Astrocyte of the cerebellum (primary cell): ENCODE data around the gene SOX18.

Experiments
- DNase-seq: peaks from one replicate; pipeline ENCODE4 v3.0.0-alpha.2; 2011; ENCODE audit warnings: low read depth
- H3K4me3 ChIP-seq: 2 replicates; pipeline ENCODE4 v1.5.1; 2011; ENCODE audit warnings: mild to moderate bottlenecking, low read depth, low read length, moderate library complexity
- in situ Hi-C: cut with HindIII; loops from 2 replicates; pipeline ENCODE4 v1.10.0; 2017; ENCODE audit warnings: low sequenced_read_pairs
- TF ChIP-seq, protein P1 (sequence below): IDR thresholded peaks from 2 replicates; pipeline ENCODE4 v1.5.1; 2012; ENCODE audit warnings: low read length, low read depth, moderate library complexity, mild to moderate bottlenecking; ENCODE audit errors: missing control alignments

SOX18 gene

DNA sequence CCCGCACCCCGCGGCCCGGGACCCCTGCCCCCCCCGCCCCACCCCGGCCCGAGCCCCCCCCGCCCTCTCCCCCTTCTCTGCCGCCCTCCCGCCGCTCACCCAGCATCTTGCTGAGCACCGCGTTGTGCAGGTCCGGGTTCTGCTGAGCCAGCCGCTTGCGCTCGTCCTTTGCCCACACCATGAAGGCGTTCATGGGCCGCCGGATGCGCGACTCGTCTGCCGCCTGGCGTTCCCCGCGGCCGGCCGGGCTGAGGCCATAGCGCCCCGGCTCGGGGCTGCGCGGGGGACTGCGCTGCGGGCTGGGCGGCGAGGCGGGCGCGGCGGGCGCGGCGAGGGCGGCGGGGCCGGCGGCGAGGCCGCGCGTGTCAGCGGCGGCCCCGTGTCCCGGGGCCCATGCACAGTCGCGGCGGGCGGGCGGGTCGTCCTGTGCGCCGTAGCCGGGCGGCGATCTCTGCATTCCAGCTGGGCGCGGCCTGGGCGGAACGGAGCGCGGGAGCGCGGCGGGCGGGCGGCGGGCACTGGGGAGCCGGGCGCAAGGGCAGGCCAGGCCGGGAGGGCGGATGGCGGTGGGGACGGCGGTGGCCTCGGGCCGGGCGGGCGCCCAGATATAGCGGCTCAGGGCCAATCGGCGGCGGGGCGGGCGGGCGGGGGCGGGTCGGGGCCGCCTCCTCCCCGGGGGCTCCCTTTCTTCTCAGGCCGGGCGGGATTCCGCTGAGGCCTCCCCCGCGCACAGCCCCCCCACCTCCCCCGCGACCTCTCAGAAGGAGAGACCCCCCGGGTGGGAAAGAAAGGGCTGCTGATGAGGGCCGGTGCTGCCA lies at the start of gene SOX18:
Gene SOX18 (minus strand): TSS at position 580 of the 818 bp plus-strand sequence. CDS start 123 bp downstream, at position 457.
- in situ Hi-C loops: no loop called here
- DNase-seq: no peak
- TF ChIP-seq, protein P1, sequence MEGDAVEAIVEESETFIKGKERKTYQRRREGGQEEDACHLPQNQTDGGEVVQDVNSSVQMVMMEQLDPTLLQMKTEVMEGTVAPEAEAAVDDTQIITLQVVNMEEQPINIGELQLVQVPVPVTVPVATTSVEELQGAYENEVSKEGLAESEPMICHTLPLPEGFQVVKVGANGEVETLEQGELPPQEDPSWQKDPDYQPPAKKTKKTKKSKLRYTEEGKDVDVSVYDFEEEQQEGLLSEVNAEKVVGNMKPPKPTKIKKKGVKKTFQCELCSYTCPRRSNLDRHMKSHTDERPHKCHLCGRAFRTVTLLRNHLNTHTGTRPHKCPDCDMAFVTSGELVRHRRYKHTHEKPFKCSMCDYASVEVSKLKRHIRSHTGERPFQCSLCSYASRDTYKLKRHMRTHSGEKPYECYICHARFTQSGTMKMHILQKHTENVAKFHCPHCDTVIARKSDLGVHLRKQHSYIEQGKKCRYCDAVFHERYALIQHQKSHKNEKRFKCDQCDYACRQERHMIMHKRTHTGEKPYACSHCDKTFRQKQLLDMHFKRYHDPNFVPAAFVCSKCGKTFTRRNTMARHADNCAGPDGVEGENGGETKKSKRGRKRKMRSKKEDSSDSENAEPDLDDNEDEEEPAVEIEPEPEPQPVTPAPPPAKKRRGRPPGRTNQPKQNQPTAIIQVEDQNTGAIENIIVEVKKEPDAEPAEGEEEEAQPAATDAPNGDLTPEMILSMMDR: no peak
- H3K4me3 ChIP-seq: no peak within 1 kb of the TSS

DNA sequence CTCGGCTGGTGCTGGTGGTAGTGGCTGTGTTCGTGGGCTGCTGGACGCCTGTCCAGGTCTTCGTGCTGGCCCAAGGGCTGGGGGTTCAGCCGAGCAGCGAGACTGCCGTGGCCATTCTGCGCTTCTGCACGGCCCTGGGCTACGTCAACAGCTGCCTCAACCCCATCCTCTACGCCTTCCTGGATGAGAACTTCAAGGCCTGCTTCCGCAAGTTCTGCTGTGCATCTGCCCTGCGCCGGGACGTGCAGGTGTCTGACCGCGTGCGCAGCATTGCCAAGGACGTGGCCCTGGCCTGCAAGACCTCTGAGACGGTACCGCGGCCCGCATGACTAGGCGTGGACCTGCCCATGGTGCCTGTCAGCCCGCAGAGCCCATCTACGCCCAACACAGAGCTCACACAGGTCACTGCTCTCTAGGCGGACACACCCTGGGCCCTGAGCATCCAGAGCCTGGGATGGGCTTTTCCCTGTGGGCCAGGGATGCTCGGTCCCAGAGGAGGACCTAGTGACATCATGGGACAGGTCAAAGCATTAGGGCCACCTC lies 49.1 kb upstream of the SOX18 start:
- in situ Hi-C loops: no loop called here
- TF ChIP-seq, protein P1: no peak
- DNase-seq: no peak
- no peak overlapping the region for H3K4me3 ChIP-seq

GRCh38 chr20:64096535-64096934 lies 47.1 kb upstream of the SOX18 start:
- TF ChIP-seq, protein P1: no peak
- H3K4me3 ChIP-seq: no peak overlapping the region
- no peak for DNase-seq
- in situ Hi-C loops: no loop called here

DNA sequence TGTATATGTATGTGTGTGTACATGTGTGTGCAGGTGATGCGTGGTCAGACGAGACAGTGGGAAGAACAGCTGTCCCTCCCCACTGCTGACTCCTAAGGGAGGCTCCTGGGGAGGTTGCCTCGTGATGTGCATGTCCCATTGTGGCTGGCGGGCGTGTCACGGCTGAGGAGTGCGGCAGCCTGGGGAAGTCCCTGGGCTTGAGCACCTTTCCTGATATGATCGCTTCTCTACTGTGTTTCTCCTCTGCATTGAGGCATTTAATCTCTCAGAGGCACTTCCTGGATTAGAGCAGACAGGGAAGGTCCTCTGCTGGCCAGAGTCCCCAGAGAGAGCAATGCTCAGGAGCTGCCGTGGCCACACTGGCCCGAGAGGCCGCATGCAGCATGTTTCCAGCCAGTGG lies 46.5 kb upstream of the SOX18 start:
- TF ChIP-seq, protein P1: no peak
- no peak overlapping the region for H3K4me3 ChIP-seq
- DNase-seq: no peak
- in situ Hi-C loops: no loop called here

GRCh38 chr20:64095455-64095854 lies 46.0 kb upstream of the SOX18 start:
- in situ Hi-C loops: no loop called here
- no peak overlapping the region for H3K4me3 ChIP-seq
- TF ChIP-seq, protein P1: no peak
- no peak for DNase-seq

- in situ Hi-C loops: no loop called here
- DNase-seq: no peak
- TF ChIP-seq, protein P1: no peak
- no peak overlapping the region for H3K4me3 ChIP-seq
Measured at GRCh38 chr20:64093013-64093503, 43.6 kb upstream of the SOX18 start.
